NCI-H510A (cell line): ENCODE data around the gene CBX2.

Source experiments
- DNase-seq: peaks from one replicate; lab custom pipeline; 2025; lab: John Stamatoyannopoulos, UW

The CBX2 gene

GRCh38 chr17:79786930-79787643 lies 9.1 kb downstream of the CBX2 start:
- no peak for DNase-seq

DNA sequence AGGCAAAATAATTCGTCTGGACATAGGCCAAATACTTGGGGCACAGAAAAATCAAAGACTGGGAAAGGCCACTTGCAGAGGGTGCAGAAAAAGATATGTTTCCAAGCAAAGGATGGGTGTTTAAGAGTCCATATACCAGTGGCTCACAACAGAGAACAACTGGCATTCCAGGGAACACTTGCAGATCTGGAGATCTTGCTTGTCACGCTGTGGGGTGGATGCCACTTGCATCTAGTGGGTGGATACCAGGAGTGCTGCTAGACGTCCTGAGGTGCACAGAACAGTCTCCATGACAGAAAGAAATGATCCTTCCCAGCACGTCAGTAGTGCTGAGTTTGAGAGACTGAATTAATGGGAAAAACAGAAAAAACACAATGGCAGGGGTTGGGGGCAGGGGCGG lies 10.5 kb downstream of the CBX2 start:
- DNase-seq, result no peak

DNA sequence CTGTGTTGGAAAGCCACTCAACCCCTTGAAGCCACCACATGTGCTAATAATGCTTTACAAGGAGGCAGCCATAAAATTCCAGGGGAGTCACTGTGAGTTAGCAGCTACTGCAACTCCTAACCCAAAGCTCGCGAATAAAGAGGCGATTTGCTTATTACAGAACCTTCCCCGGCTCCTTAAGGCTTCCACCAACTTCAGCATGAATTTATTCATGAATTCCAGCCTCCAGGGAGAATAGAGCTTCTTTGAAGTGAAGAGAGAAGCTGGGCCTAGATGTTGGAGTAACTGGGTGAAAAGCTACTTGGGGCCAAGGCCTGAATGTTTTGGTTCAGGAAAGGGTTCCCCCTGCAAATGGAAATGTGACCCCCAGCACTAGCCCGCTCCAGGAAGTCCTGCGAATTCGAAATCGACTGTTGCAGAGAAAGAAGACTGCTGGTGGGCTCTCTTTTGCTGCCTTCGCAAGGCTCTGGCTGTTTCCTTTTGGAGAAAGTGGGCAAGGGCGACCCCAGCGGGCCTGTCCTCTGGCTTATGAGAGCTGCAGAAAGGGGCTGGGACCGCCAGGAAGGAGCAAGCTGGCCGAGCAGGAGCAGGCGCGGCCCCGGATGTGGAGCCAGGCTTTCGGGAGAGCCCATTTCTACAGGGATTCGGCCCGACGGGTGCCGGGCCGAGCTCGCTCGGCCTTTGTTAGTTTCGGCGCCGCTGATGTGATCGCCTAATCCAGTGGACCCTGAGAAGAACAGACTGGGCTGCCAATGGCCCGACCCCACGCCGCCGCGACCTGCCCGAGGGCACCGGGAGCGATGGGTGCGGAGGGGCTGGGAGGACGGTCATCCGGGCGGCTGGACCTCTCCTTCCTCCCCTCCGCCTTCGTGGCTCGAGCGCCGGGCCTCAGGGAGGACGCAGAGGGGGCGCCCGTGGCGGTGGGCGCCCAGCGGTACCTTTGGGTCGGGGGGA lies 11.3 kb downstream of the CBX2 start:
- DNase-seq, result no peak

DNA sequence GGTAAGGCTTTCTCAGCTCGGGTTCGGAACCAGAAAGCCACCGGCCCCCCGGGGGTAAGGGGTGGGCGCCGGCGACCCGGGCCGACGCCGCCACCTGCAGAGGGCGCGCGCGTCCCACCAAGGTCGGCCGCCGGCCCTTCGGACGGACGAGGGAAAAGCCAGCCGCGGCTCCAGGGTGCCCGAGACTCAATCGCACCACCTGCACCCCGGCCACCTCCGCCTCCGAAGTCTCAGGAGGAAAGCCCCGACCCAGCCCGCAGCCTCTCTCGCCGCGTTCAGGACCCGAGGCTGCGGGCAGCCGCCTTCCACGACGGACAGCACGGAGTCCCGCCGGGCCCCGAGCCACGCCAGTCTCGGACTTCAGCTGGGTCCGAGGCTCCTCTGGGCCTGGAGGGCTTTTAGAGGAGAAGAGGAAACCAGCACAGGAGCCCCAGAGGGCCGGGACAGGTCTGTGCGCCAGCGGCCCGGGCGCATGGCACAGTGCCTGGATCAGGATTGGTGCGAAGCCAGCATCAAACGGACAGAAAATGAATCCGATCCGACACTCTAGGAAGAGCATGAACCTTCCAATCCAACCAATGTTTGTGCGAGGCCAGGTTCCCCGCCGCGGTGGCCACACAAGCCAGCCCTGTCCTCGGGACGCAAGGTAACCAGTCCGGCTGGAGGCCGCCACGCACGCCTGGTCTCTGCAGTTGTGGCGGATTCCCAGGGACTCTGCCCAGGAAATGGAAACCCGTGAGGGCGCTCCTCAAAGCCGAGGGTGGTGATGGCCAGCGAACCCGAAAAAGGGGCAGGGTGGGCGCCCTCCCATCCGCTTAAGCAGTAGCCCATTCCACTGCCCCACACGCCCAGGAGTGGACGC lies 12.2 kb downstream of the CBX2 start:
- no peak for DNase-seq

DNA sequence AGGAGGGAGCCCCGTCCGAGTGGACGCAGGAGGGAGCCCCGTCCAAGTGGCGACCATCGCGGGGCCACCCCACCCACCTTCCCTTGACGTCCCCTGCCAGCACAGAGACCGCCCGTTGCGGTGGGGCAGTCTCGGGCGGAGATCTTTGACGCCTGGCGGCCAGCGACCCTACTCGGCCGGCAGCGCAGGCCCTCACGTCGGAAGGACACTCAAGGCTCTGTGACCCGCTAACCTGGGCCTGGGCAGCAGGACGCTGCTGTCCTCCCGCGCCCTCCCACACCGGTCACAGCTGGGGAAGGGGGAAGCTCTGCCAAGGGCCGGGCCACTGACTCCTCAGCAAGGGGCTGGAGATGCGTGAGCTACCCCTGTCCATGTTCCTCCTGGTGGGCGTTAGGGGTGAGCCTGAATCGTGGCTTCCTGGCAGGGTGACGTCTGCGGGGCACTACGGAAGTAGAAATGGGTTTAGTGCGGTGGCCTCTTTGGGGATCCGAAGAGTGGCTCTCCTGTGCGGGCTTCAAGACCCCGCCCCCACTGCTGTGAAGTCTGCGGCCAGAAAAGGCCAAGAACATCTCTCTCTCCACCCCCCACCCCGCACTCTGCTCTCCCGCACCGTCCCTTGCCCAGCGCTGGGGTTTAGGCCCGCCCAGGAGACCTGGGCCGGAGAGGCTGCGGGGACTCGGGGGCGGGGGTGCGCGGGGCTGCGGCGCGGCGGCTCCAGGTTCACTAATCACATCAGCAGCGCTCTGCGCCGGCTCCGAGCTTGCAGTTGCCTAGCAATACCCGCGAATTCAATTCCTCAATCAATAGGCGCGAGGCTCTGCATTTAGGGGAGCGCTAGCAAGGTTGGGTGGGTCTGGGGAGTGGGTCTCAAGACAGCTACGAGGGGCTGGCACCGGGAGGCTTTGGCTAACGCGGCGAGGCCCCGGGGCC lies 13.1 kb downstream of the CBX2 start:
- DNase-seq, result no peak

DNA sequence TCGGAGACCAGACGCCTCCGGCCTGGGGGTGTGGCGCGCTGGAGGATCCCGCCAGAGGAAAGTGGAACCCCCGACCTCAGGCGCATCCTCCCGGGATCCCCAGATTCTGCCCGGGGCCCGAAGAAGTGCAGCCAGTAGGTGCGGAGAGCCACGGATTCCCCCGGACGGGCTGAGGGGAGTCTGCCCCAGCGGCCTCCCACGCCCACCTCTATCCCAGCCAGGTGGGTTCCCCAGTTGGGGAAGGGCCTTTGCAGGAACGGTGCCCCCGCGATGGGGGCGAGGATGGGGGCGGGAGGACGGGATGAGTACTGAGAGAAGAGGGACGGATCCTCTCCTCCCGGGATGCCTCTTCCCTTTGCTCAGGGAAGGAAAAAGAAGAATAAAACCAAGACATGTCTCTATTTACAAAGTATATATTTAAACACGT lies 13.8 kb downstream of the CBX2 start:
- DNase-seq, result no peak

- DNase-seq, result no peak
These were observed 14.5 kb downstream of the CBX2 start for GRCh38 chr17:79792341-79792871.

- no peak for DNase-seq
These were observed 15.3 kb downstream of the CBX2 start for GRCh38 chr17:79792984-79793923.

- no peak for DNase-seq
These were observed 16.0 kb downstream of the CBX2 start for GRCh38 chr17:79793924-79794304.

DNA sequence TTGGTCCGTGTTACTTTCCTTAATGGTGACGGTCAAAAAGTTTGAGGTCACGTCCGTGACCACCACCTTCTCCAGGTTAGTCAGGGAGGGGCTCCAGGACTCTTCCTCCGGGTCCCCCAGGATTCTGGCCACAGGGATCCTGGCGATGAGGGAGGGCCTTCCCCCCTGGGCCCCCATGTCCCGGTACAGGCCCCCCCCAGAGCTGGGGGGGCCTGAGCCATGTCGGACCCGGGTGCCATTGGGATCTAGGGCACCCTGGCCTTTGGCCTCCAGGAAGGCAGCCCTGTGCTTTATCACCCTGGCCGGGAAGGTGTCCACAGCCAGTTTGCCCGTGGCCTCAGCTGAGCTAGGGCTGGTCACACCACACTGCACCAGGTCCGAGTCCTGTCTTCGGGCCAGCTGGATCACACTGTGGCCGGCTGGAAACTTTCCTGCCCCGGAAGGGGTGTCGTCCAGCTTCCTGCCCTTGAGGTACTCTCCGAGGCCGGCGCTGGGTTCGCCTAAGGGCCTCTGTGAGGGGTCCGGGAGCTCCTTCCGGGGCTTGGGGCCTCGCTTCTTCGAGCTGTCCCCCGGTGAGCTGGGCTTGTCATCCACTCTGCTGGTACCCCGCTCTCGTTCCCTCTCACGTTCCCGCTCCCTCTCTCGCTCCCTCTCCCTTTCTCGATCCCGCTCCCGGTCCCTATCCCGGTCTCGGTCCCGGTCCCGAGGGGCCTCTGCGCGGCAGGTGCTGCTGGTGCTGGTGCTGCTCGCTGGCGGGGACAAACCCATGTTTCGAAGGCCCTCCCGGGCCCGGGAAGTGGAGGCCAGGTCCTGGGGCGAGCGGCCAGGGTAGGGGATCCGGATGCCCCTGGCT lies 16.9 kb downstream of the CBX2 start:
- no peak for DNase-seq

GRCh38 chr17:79795795-79796443 lies 18.0 kb downstream of the CBX2 start:
- no peak for DNase-seq

GRCh38 chr17:79796444-79796762 lies 18.5 kb downstream of the CBX2 start:
- DNase-seq, result no peak

DNA sequence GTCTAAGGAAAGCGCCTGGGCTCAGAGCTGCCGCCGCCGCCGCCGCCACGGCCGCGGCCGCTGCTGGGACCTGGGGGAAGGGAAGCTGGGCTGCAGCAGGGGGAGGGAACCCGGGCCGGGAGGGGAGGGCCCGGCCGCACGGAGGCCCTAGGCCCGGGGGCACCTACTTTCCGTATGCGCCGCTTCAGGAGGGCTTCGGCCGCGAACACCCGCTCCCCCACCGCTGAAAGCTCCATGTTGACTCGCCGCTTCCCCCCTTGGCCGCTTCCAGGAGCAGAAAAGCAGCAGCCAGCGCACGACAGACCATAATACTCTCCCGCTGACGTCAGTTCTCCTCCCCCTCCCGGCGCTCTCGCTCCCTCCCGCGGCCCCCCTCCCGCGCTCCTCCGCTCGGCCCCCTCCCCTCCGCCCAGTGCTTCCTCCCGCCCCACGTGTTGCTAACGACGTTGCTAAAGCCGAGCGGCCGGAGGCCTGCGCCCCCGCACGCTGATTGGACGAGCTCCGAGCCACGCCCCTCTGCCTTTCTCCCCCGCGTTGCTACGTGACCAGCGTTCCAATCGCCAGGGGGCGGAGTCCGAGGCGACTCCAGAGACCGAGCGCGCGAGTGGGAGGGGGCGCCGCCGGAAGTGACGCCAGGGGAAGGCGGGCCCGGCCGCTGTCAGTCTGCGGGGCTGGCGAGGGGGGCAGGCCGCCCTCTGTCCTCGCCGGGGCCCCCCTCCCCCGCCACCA lies 19.0 kb downstream of the CBX2 start, which contains the start of gene CBX8:
TSS of gene CBX8 (minus strand) at position 315 of the 729 bp plus-strand sequence. CDS start at position 236, 79 bp downstream.
- DNase-seq, result peak; percentile 99

GRCh38 chr17:79797492-79798298 lies 19.7 kb downstream of the CBX2 start:
- no peak for DNase-seq

GRCh38 chr17:79798299-79799173 lies 20.6 kb downstream of the CBX2 start:
- no peak for DNase-seq

GRCh38 chr17:79799174-79799537 lies 21.2 kb downstream of the CBX2 start:
- DNase-seq, result no peak
